HepG2 (cell line): ENCODE measurements around the gene CDK5R1.

ENCODE experiments used
- GABPB1 ChIP-seq: IDR thresholded peaks from 2 replicates; pipeline ENCODE4 v1.6.1; 2016; ENCODE audit warnings: mild to moderate bottlenecking, missing genetic modification reagents, moderate library complexity, missing compliant biosample characterization
- MLLT10 ChIP-seq: sonication (generic); formaldehyde crosslinking; IDR thresholded peaks from 2 replicates; pipeline ENCODE4 v1.4.0; 2020; ENCODE audit warnings: missing genetic modification reagents
- POLR2AphosphoS5 ChIP-seq: IDR thresholded peaks from 2 replicates; pipeline ENCODE4 v1.6.1; 2012; ENCODE audit warnings: low read depth, low read length
- TF ChIP-seq, protein P1 (sequence below): sonication (generic); formaldehyde crosslinking; IDR thresholded peaks from 2 replicates; pipeline ENCODE4 v1.9.0; 2021; ENCODE audit warnings: missing genetic modification reagents, borderline replicate concordance

DNA sequence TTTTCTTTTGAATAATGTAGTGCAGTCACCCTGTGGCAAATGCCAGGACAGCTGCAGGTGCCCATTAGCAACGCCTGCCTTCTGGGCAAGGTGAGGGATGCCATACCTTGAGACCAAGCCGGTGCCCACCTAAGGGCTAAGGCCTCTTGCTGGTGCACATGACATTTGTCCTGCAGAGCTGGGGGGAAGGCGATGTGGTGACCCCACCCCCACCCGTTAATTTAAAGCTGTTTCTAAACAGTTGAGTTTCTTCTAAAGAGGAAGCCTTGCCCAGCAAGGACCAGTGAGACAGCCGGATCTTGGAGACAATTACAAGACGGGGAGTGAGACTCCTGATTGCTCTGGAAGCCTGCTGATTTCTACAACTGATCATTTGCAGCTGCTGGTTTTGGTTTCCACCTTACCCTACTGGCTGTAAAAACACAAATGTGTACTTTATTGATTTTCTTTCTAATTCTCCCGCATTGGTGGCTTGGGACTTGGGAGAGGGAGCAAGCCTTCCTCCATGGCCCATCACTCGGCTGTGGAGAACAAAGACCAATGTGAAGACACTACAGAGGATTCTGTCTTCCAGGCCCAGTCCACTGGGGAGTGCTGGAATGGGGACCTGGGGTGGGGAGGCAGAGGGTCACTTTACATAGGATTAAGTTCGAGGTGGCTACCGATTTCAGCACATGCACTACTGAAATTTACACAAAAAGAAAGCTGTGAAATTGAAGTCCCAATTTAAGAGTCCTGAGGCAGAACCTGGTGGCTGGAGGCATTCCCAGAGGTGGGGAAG lies 2.7 kb downstream of the CDK5R1 start:
- TF ChIP-seq MLLT10 (CRISPR knock-in tag) (no peak), POLR2AphosphoS5 (no peak), GABPB1 (CRISPR knock-in tag) (no peak)
- TF ChIP-seq, protein P1, sequence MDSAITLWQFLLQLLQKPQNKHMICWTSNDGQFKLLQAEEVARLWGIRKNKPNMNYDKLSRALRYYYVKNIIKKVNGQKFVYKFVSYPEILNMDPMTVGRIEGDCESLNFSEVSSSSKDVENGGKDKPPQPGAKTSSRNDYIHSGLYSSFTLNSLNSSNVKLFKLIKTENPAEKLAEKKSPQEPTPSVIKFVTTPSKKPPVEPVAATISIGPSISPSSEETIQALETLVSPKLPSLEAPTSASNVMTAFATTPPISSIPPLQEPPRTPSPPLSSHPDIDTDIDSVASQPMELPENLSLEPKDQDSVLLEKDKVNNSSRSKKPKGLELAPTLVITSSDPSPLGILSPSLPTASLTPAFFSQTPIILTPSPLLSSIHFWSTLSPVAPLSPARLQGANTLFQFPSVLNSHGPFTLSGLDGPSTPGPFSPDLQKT (CRISPR knock-in tag), result no peak
